ENCODE results near the gene VPS11. TPM values are rescaled to one million over a fixed set of nuclear protein-coding genes. Genes with fewer than 3 reads are reported as not detected.
A peak's percentile ranks its signal among the peaks of the same experiment; 100 is the strongest.

The VPS11 gene
- total and polyA plus RNA-seq, 7 donors: 16.2 to 25.4 (median 20.4) TPM

- no peak for DNase-seq
- 49 to 84% (median 49%) methylated on average over 16 of the region's 16 CpGs for WGBS, 3 donors
- Histone ChIP-seq H3K4me3 (peak overlapping the region; percentile 2), H3K4me1 (peaks cover 76% of the 10 kb centered on the region), H3K36me3 (ENCODE audit: insufficient read depth in 1 of 2, low read depth in 1 of 2) (peaks cover 0 to 53% of the 10 kb centered on the region in 2 donors), H3K27me3 (ENCODE audit: insufficient read depth in 3 of 3, low read length in 2 of 3) (no peaks in the 10 kb centered on the region), H3K9me3 (no peaks in the 10 kb centered on the region), H3K27ac (peak overlapping the region; percentile 93)
- TF ChIP-seq CTCF (IDR thresholded peaks at IDR 0.05): no peak
- ATAC-seq: peak in 2 of 4 donors; percentile 12 to 16
- intact Hi-C loops (cut with DNase I): no loop called here
These were observed 41.4 kb upstream of the VPS11 start for GRCh38 chr11:119025978-119026766.

DNA sequence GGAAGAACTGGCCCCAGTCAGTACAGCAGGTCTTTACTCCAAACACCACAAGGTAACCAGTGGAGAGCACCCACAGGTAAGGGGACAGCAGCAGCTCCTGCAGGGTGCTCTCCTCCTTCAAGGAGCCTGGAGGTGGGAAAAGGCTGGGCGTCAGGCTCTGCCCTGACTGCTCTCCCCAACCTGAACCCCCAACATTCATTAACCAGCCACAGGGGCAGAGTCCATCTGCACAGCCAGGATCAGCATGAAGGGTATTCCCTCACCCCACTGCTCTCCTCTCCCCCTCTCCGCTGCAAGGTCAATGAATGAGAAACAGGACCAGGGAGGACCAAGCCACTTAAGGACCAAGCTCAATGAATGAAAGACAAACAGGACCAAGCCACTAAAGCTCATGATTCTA is 40.6 kb upstream of the VPS11 start:
- peak overlapping the region; percentile 2 for H3K4me3 ChIP-seq
- no peak for TF ChIP-seq CTCF (IDR thresholded peaks at IDR 0.05)
- H3K36me3 ChIP-seq (ENCODE audit: insufficient read depth in 1 of 2, low read depth in 1 of 2): peaks cover 0 to 45% of the 10 kb centered on the region in 2 donors
- intact Hi-C loops (cut with DNase I): no loop called here
- no peak for ATAC-seq
- no peak for DNase-seq
- WGBS, 3 donors: 92 to 100% (median 97%) methylated on average over 2 of the region's 2 CpGs
- peak overlapping the region; percentile 93 for H3K27ac ChIP-seq
- H3K4me1 ChIP-seq: peaks cover 70% of the 10 kb centered on the region
- H3K9me3 ChIP-seq: no peaks in the 10 kb centered on the region
- no peaks in the 10 kb centered on the region for H3K27me3 ChIP-seq (ENCODE audit: insufficient read depth in 3 of 3, low read length in 2 of 3)

DNA sequence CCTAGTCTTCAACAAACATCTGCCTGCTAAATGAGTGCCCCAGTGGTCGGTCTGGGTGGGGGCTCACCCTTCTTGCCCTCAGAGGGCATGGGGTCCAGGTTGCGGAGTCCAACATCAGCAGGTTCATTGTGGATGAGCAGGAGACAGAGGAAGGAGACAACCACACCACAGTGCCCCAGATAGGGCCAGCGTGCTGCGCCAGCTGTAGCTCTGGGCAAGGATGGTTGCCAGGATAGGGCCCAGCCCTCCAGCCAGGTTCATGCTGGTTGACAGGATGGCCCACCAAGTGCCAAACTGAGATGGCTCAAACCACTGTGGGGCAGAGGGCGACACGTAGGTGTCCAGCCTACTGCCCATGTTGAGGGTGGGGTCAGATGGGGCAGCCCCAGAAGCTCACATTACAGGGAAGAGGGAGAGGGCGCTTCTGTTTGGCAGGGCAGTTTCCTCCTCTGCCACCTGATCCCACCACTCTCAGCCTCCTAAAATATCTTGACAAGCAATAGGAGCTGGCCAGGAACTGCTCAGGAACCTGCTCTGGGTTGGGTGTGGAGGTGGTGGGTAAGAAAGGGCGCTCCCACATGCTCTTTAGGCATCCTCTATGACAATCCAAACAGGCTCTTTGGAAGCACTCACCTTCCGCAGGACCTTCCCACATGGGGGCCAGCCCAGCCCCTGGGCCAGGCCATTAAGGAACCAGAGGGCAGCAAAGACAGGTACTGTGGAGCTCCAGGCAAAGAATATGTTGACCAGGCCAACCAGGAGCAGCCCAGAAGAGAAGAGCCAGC is 39.9 kb upstream of the VPS11 start:
- DNase-seq: peak; percentile 37 to 74
- peak; percentile 45 to 67 (median 58) for ATAC-seq
- peak overlapping the region; percentile 93 for H3K27ac ChIP-seq
- H3K36me3 ChIP-seq (ENCODE audit: insufficient read depth in 1 of 2, low read depth in 1 of 2): peaks cover 0 to 37% of the 10 kb centered on the region in 2 donors
- H3K9me3 ChIP-seq: no peaks in the 10 kb centered on the region
- H3K4me3 ChIP-seq: peak overlapping the region; percentile 95
- H3K4me1 ChIP-seq: peaks cover 65% of the 10 kb centered on the region
- no peaks in the 10 kb centered on the region for H3K27me3 ChIP-seq (ENCODE audit: insufficient read depth in 3 of 3, low read length in 2 of 3)
- 34 to 68% (median 44%) methylated on average over 9 of the region's 9 CpGs for WGBS, 3 donors
- no peak for TF ChIP-seq CTCF (IDR thresholded peaks at IDR 0.05)
- intact Hi-C loops (cut with DNase I): no loop called here

GRCh38 chr11:119028346-119029068 is 39.1 kb upstream of the VPS11 start:
- 45 to 83% (median 50%) methylated on average over 9 of the region's 9 CpGs for WGBS, 3 donors
- peak overlapping the region; percentile 93 for H3K27ac ChIP-seq
- intact Hi-C loops (cut with DNase I): no loop called here
- TF ChIP-seq CTCF (IDR thresholded peaks at IDR 0.05): no peak
- no peak for DNase-seq
- H3K27me3 ChIP-seq (ENCODE audit: insufficient read depth in 3 of 3, low read length in 2 of 3): no peaks in the 10 kb centered on the region
- H3K36me3 ChIP-seq (ENCODE audit: insufficient read depth in 1 of 2, low read depth in 1 of 2): peaks cover 0 to 30% of the 10 kb centered on the region in 2 donors
- H3K4me1 ChIP-seq: peaks cover 60% of the 10 kb centered on the region
- no peak for ATAC-seq
- no peaks in the 10 kb centered on the region for H3K9me3 ChIP-seq
- H3K4me3 ChIP-seq: peak overlapping the region; percentile 95
